Thyroid gland (tissue), 4 donors: Measurements from ENCODE around the gene PIGU.

Experiments used
- CTCF ChIP-seq, 6 experiments: fragments of 200-600 bp in 3 of 6; fragments of 450-650 bp in 3 of 6; sonication (generic) in 3 of 6; IDR thresholded peaks; one replicate each; pipeline ENCODE4 v1.5.1; 2016 to 2019; ENCODE audit warnings: antibody characterized with exemption in 6 of 6, mild to moderate bottlenecking in 2 of 6, inconsistent platforms in 1 of 6, moderate library complexity in 1 of 6
- POLR2A ChIP-seq, 2 donors: fragments of 450-650 bp; IDR thresholded peaks; one replicate each; pipeline ENCODE4 v1.6.1; 2017; ENCODE audit warnings: antibody characterized with exemption in 2 of 2, mild to moderate bottlenecking in 2 of 2, moderate library complexity in 1 of 2

GRCh38 chr20:34712525-34713192 is 35.8 kb upstream of the PIGU start:
- no peak for TF ChIP-seq POLR2A (IDR thresholded peaks at IDR 0.05)
- no peak for TF ChIP-seq CTCF (IDR thresholded peaks at IDR 0.05)
